IMR-90 (cell line): Measurements from ENCODE around the gene CADM1. TPM values are rescaled to one million over a fixed set of nuclear protein-coding genes. Genes with fewer than 3 reads are reported as not detected.

Experiments used
- ATAC-seq: fragments of 200-7000 bp; cut with Tn5 transposase; 2 replicates; pipeline ENCODE4 v1.9.1; 2020; ENCODE audit warnings: low read depth, mild to moderate bottlenecking, moderate library complexity
- BruUV-seq: library from RNA; stranded (reverse); fragments of 400-500 nt; replicated peaks from 2 replicates; lab custom pipeline; 2021; lab: Mats Ljungman, UMichigan
- CTCF ChIA-PET: fragments of 300-600 bp; formaldehyde crosslinking; extraction: SDS; loops from one replicate; lab custom pipeline; 2021; ENCODE audit warnings: antibody characterized with exemption; lab: Yijun Ruan, JAX
- POLR2A ChIA-PET: fragments of 300-600 bp; sonication (Branson Sonifier 250); formaldehyde crosslinking; loops from one replicate; lab custom pipeline; 2022; ENCODE audit warnings: antibody characterized with exemption; ENCODE audit not compliant: unreplicated experiment; lab: Charles Lee
- DNase-seq: peaks from one replicate; pipeline ENCODE4 v3.0.0; 2013
- H2AFZ ChIP-seq: replicated peaks from 2 replicates; pipeline ENCODE3; 2013; ENCODE audit warnings: low read length, mild to moderate bottlenecking; ENCODE audit not compliant: poor library complexity
- H2AK5ac ChIP-seq: 2 replicates; pipeline ENCODE4 v1.6.1; 2013; ENCODE audit warnings: low read depth, low read length, inconsistent platforms
- H2AK9ac ChIP-seq: replicated peaks from 2 replicates; pipeline ENCODE3; 2013; ENCODE audit warnings: mild to moderate bottlenecking, low read depth, low read length, moderate library complexity; ENCODE audit not compliant: poor library complexity
- H2BK120ac ChIP-seq: 2 replicates; pipeline ENCODE4 v1.6.1; 2013; ENCODE audit warnings: low read depth, low read length, inconsistent platforms
- H2BK15ac ChIP-seq: 3 replicates; pipeline ENCODE4 v1.6.1; 2013; ENCODE audit warnings: low read depth, low read length, inconsistent platforms
- H2BK20ac ChIP-seq: 2 replicates; pipeline ENCODE4 v1.6.1; 2013; ENCODE audit warnings: low read depth, mild to moderate bottlenecking, inconsistent platforms, low read length, moderate library complexity
- H2BK5ac ChIP-seq: 2 replicates; pipeline ENCODE4 v1.6.1; 2013; ENCODE audit warnings: mild to moderate bottlenecking, low read depth, low read length, inconsistent platforms; ENCODE audit not compliant: poor library complexity, severe bottlenecking
- H3K14ac ChIP-seq: replicated peaks from 2 replicates; pipeline ENCODE4 v1.6.1; 2013; ENCODE audit warnings: low read depth, low read length, inconsistent platforms
- H3K18ac ChIP-seq: 2 replicates; pipeline ENCODE4 v1.6.1; 2013; ENCODE audit warnings: low read depth, low read length, control low read depth
- H3K23ac ChIP-seq: 2 replicates; pipeline ENCODE4 v1.6.1; 2013; ENCODE audit warnings: low read depth, low read length, inconsistent platforms
- H3K27ac ChIP-seq: 2 replicates; pipeline ENCODE4 v1.5.1; 2013; ENCODE audit warnings: mild to moderate bottlenecking, control low read depth, low read length; ENCODE audit not compliant: insufficient read depth
- H3K27me3 ChIP-seq: 2 replicates; pipeline ENCODE4 v1.6.1; 2013; ENCODE audit warnings: low read length; ENCODE audit not compliant: control insufficient read depth, insufficient read depth
- H3K36me3 ChIP-seq: 2 replicates; pipeline ENCODE4 v1.6.1; 2013; ENCODE audit warnings: low read length, mixed read lengths; ENCODE audit not compliant: control insufficient read depth, insufficient read depth
- H3K4ac ChIP-seq: 2 replicates; pipeline ENCODE4 v1.6.1; 2013; ENCODE audit warnings: low read depth, low read length, inconsistent platforms
- H3K4me1 ChIP-seq: 2 replicates; pipeline ENCODE4 v1.6.1; 2013; ENCODE audit warnings: low read length, mixed read lengths; ENCODE audit not compliant: control insufficient read depth, insufficient read depth
- H3K4me2 ChIP-seq: 2 replicates; pipeline ENCODE4 v1.6.1; 2013; ENCODE audit warnings: low read depth, mild to moderate bottlenecking, control low read depth, low read length, moderate library complexity
- H3K4me3 ChIP-seq: 2 replicates; pipeline ENCODE4 v1.5.1; 2013; ENCODE audit warnings: low read depth, mild to moderate bottlenecking, control low read depth, low read length, moderate library complexity; ENCODE audit not compliant: insufficient read depth
- H3K56ac ChIP-seq: 2 replicates; pipeline ENCODE4 v1.6.1; 2013; ENCODE audit warnings: low read length, inconsistent platforms; ENCODE audit not compliant: insufficient read depth; ENCODE audit errors: extremely low read depth
- H3K79me1 ChIP-seq, 2 experiments: 2 replicates each; pipeline ENCODE4 v1.6.1; 2013; ENCODE audit warnings: low read length in 2 of 2, inconsistent platforms in 1 of 2, low read depth in 1 of 2
- H3K9ac ChIP-seq: 2 replicates; pipeline ENCODE4 v1.6.1; 2013; ENCODE audit warnings: low read depth, low read length, control low read depth
- H3K9me1 ChIP-seq: 2 replicates; pipeline ENCODE4 v1.6.1; 2013; ENCODE audit warnings: low read length, inconsistent platforms; ENCODE audit not compliant: insufficient read depth
- H3K9me3 ChIP-seq: 2 replicates; pipeline ENCODE4 v1.6.1; 2013; ENCODE audit warnings: low read length; ENCODE audit not compliant: control insufficient read depth, insufficient read depth
- H4K20me1 ChIP-seq: 2 replicates; pipeline ENCODE4 v1.6.1; 2013; ENCODE audit warnings: low read length, inconsistent platforms; ENCODE audit not compliant: insufficient read depth
- H4K5ac ChIP-seq: 2 replicates; pipeline ENCODE4 v1.6.1; 2013; ENCODE audit warnings: mild to moderate bottlenecking, low read depth, low read length, control low read depth
- H4K8ac ChIP-seq, 2 experiments: 2 replicates each; pipeline ENCODE4 v1.6.1; 2013; ENCODE audit warnings: low read depth in 2 of 2, low read length in 2 of 2, control low read depth in 1 of 2, inconsistent platforms in 1 of 2
- H4K91ac ChIP-seq: 2 replicates; pipeline ENCODE4 v1.6.1; 2013; ENCODE audit warnings: low read depth, low read length, inconsistent platforms; ENCODE audit not compliant: insufficient read depth
- BHLHE40 ChIP-seq: fragments of 150-350 bp; IDR thresholded peaks from 2 replicates; pipeline ENCODE4 v1.6.1; 2016; ENCODE audit warnings: mild to moderate bottlenecking, low read depth, low read length
- CTCF ChIP-seq: conservative IDR thresholded peaks from 2 replicates; pipeline ENCODE4 v1.5.1; 2012; ENCODE audit warnings: mild to moderate bottlenecking, low read depth, low read length, improper control_type of control experiment
- MXI1 ChIP-seq: IDR thresholded peaks from 2 replicates; pipeline ENCODE4 v1.6.1; 2012; ENCODE audit warnings: low read depth, mild to moderate bottlenecking, low read length, moderate library complexity, borderline replicate concordance
- NFE2L2 ChIP-seq: fragments of 150-350 bp; IDR thresholded peaks from 2 replicates; pipeline ENCODE4 v1.6.1; 2016; ENCODE audit warnings: low read depth, mild to moderate bottlenecking, low read length
- USF2 ChIP-seq: fragments of 150-350 bp; IDR thresholded peaks from 2 replicates; pipeline ENCODE4 v1.6.1; 2017; ENCODE audit warnings: mild to moderate bottlenecking, antibody characterized with exemption, low read length, low read depth
- WGBS, 2 experiments: methylation state at CpG; one replicate each; pipeline versions ENCODE4 v1.1.5 to v1.1.7; 2013; ENCODE audit warnings: missing lambda C conversion rate in 2 of 2; ENCODE audit not compliant: insufficient read length in 1 of 2; ENCODE audit errors: extremely low coverage in 2 of 2; 5-methylcytosine and 5-hydroxymethylcytosine counted together
- dilution Hi-C: fragments of 300-500 bp; cut with HindIII; formaldehyde crosslinking; loops from one replicate; pipeline ENCODE4 v1.14.3; 2018; ENCODE audit warnings: low sequenced_read_pairs; ENCODE audit not compliant: unreplicated experiment
- in situ Hi-C: fragments of 300-500 bp; cut with MboI; formaldehyde crosslinking; loops from 3 replicates; pipeline ENCODE4 v1.14.3; 2019; ENCODE audit warnings: low sequenced_read_pairs, inconsistent platforms, mixed read lengths
- intact Hi-C: fragments of 100-400 bp; cut with micrococcal nuclease; formaldehyde crosslinking; loops from 2 replicates; pipeline ENCODE4 v1.10.0; 2022
- polyA plus RNA-seq, 3 experiments: library from polyadenylated mRNA; depleted of rRNA; stranded (reverse); fragments of >200 nt; gene quantifications; 2 replicates each; pipeline ENCODE4 v1.2.3, GENCODE V29; 2012; ENCODE audit warnings: low replicate concordance in 1 of 3
- total RNA-seq: library from RNA; depleted of rRNA; stranded (reverse); fragments of >200 nt; gene quantifications from 2 replicates; pipeline ENCODE4 v1.2.3, GENCODE V29; 2012

The CADM1 gene
- total and polyA plus RNA-seq, 2 of the 4 experiments (the other 2 are of a cell fraction) = 28.8 to 77.1 TPM

- Histone ChIP-seq H4K5ac (no peak overlapping the region), H3K79me1 (peaks cover 9 to 18% of the 10 kb centered on the region in 2 experiments), H3K4me3 (no peak overlapping the region), H3K4ac (no peak overlapping the region), H3K27ac (no peak overlapping the region), H3K4me1 (peaks cover 2% of the 10 kb centered on the region; the same call in 1 of the 2 replicates), H4K91ac (no peak overlapping the region), H3K56ac (no peak overlapping the region), H2BK20ac (no peak overlapping the region), H3K14ac (no peak overlapping the region), H3K27me3 (peaks cover 2% of the 10 kb centered on the region), H3K23ac (no peak overlapping the region), H3K36me3 (no peaks in the 10 kb centered on the region), H4K20me1 (peaks cover 8% of the 10 kb centered on the region; the same call in 1 of the 2 replicates), H2BK120ac (no peak overlapping the region), H2AK5ac (no peak overlapping the region), H3K9me1 (no peaks in the 10 kb centered on the region; the same call in 1 of the 2 replicates), H2BK5ac (no peak overlapping the region), H3K18ac (no peak overlapping the region), H2BK15ac (no peak overlapping the region), H3K9ac (no peak overlapping the region), H2AK9ac (no peak overlapping the region), H3K4me2 (no peak overlapping the region), H2AFZ (no peak overlapping the region), H3K9me3 (no peaks in the 10 kb centered on the region), H4K8ac (no peak overlapping the region)
- WGBS, 2 experiments = no CpG with 5 or more reads among the region's 8 CpGs
- no TSS peak for BruUV-seq
- CTCF ChIA-PET = no interaction called here
- DNase-seq (no peak), ATAC-seq (no peak)
- in situ Hi-C loops = no loop called here
- intact Hi-C loops = loop anchor here (5.0 to 10.0 kb wide), 5 partner anchors 176 to 1207 kb away; partner anchors contain the start of gene NNMT
- dilution Hi-C loops = no loop called here
- TF ChIP-seq NFE2L2 (no peak), CTCF (no peak), USF2 (no peak), MXI1 (no peak), BHLHE40 (no peak)
- POLR2A ChIA-PET = no interaction called here
Measured at GRCh38 chr11:115501502-115501892, 2.7 kb downstream of the CADM1 start.
